Activated naive CD8-positive, alpha-beta T cell (primary cell): ENCODE results near the gene OSBPL2.

Source experiments
- H3K27ac Mint-ChIP-seq: one replicate; pipeline ENCODE4 v1.8.0; 2021; ENCODE audit warnings: mixed read lengths
- H3K27me3 Mint-ChIP-seq: one replicate; pipeline ENCODE4 v1.8.0; 2021; ENCODE audit warnings: mixed read lengths
- H3K36me3 Mint-ChIP-seq: one replicate; pipeline ENCODE4 v1.8.0; 2021; ENCODE audit warnings: mixed read lengths
- H3K4me1 Mint-ChIP-seq: one replicate; pipeline ENCODE4 v1.8.0; 2021; ENCODE audit warnings: low read depth, mixed read lengths
- H3K4me3 Mint-ChIP-seq: one replicate; pipeline ENCODE4 v1.8.0; 2021; ENCODE audit warnings: mild to moderate bottlenecking, mixed read lengths
- H3K9me3 Mint-ChIP-seq: one replicate; pipeline ENCODE4 v1.8.0; 2021; ENCODE audit warnings: low read depth, mixed read lengths

OSBPL2 gene

DNA sequence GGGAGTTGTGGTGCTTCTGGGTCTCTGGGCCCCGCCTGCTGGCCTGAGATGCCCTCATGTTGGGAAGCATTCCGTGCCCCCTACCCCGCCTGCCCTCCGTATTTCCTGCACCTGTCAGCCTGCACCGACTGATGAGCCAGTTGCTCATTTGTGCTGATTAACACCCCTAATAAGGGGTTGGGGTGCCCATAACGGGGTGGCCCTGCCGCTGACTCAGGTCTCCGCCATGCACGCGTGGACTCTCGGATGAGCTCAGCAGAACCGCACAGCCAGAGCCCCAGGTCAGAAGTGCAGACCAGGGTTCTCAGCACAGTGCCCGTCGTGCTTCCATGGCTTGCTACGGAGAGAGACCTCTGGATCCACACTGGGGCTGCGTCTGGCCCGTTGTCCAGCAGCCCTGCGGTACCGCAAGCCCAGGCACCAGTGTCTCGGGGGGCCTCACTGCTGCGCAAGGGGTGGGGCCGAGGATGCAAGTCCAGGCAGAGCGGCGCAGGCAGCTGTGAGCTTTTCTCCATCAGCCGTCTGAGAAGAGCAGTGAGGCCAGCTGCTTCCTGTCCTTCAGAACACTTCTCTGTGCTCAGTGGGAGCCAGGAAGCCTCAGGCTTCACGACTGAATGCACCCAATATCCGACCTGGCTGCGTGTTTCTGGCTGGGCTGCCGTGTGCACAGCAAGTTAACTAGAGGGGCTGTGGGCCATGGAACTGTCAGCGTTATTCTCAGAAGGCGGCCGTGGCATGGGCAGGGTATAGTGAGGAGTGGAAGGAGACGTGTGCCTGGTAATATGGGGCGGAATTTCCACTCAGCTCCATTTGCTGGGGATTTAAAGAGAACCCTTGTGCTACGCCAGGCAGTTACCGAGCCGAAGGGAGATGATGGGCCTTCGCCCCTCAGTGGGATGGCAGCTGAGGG lies 36.9 kb upstream of the OSBPL2 start:
- no peak overlapping the region for H3K4me3 Mint-ChIP-seq
- H3K9me3 Mint-ChIP-seq: no peaks in the 10 kb centered on the region
- H3K27ac Mint-ChIP-seq: no peak overlapping the region
- H3K36me3 Mint-ChIP-seq: peaks cover 4% of the 10 kb centered on the region
- no peaks in the 10 kb centered on the region for H3K27me3 Mint-ChIP-seq
- no peaks in the 10 kb centered on the region for H3K4me1 Mint-ChIP-seq

DNA sequence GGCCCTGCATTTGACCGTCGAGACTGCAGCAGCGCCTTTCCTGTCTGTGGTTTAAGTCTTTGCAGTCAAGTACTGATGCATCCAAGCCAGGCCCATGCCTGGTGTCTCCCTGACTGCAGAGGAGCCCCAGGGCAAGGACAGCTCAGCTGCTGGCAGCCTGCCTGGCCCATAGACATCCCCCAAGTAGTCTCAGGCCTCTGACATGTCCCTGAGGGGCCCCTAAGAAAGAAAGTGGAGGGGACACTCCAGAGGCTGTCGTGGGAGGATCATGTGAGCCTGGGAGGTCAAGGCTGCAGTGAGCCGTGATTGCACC lies 36.3 kb upstream of the OSBPL2 start:
- Mint-ChIP-seq H3K36me3 (peaks cover 4% of the 10 kb centered on the region), H3K4me3 (no peak overlapping the region), H3K27ac (no peak overlapping the region), H3K9me3 (no peaks in the 10 kb centered on the region), H3K27me3 (no peaks in the 10 kb centered on the region), H3K4me1 (no peaks in the 10 kb centered on the region)

DNA sequence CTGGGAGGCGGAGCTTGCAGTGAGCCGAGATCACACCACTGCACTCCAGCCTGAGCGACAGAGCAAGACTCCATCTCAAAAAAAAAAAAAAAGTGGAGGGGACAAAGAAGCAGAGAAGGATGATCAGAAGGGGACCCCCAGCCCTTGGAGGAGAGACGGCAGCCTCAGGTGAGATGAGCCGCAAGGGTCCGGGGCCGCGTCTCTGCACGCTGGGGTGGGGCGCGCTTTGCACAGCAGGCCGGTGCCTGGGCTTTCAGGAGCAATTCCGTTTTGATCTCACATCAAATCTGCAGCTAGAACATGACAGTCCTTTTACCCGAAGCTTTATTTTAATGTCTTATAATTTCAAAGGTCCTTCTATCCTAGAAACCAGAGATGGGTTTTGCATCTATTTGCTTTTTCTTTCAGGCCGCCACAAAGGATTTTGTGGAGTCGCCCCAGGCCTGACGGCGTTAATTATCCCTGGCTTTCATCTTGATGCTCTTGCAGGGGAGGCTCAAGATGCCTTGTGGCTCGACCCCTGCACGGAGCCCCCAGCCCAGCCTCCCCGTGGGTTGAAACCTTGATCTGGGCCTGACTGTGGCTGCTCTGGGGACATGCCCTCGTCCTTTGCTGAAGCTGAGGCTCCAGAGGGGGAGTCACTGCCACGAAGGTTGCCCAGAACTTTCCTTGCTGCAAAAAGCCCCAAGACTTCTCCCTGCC lies 35.5 kb upstream of the OSBPL2 start:
- Mint-ChIP-seq H3K4me3 (no peak overlapping the region), H3K27me3 (no peaks in the 10 kb centered on the region), H3K4me1 (no peaks in the 10 kb centered on the region), H3K36me3 (peaks cover 4% of the 10 kb centered on the region), H3K9me3 (no peaks in the 10 kb centered on the region), H3K27ac (no peak overlapping the region)

DNA sequence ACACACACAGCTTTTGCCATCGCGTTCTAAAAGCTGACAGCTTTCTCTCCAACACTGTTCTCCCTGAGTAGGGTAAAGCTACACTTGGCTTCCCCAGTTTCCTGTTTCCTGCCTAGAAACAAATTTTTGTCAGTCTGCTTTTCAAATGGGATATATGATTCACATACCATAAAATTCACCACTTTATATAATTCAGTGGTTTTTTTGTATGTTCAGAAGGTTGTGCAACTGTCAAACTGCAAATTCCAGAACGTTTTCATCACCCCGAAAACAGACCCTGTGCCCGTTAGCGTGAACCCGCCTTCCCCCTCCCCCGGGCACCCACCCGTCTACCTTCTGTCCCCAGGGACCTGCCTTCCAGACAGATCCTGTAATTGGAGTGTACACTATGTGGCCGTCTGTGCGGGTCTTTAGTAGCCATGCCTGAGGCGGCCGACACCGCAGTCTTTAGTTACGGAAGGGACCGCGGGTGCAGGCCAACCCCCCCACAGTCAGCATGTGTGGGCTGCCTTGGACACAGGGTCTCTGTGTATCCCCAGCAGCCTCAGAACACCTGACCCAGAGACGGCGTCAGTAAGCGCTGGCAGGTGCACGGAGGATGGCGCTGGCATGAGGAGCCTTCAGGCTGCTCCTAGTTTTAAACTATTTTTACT lies 34.8 kb upstream of the OSBPL2 start:
- Mint-ChIP-seq H3K27ac (no peak overlapping the region), H3K9me3 (no peaks in the 10 kb centered on the region), H3K4me3 (no peak overlapping the region), H3K27me3 (no peaks in the 10 kb centered on the region), H3K36me3 (peaks cover 4% of the 10 kb centered on the region), H3K4me1 (no peaks in the 10 kb centered on the region)

DNA sequence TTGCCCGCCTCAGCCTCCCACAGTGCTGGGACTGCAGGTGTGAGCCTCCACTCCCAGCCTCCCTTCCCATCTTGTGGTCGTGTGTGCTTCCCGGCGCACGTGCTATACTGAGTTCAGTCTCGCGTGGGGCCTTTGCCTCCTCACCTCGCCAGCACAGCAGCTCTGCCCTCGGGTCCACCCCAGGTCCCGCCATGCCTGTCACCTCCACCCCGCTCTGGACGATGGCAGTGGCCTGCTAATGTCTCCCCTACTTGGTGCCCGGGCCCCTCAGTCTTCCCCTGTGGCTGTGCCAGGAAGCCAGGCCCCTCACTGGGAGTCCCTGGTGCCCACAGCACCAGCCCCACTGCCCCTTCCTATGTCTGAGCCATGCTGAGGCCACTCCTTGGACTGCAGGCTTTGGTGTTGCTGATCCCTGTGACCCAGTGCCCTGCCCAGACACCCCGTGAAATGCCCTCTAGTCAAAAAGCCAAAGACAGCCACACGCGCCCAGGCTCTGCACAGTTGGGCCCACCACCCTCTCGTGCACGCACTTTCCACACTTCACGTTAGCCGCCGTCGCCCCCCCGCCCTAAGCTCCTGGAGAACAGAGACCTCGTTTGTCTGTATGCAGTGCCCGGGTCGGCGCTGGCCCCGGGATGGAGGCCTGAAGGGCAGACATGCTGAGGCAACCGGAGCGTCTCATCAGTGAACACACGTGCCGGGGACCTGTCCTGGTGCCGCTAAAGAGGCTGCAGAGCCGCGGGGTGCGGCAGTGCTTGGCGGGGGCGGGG lies 32.5 kb upstream of the OSBPL2 start:
- H3K36me3 Mint-ChIP-seq: no peaks in the 10 kb centered on the region
- no peaks in the 10 kb centered on the region for H3K27me3 Mint-ChIP-seq
- no peak overlapping the region for H3K27ac Mint-ChIP-seq
- H3K4me1 Mint-ChIP-seq: no peaks in the 10 kb centered on the region
- H3K9me3 Mint-ChIP-seq: no peaks in the 10 kb centered on the region
- H3K4me3 Mint-ChIP-seq: no peak overlapping the region

DNA sequence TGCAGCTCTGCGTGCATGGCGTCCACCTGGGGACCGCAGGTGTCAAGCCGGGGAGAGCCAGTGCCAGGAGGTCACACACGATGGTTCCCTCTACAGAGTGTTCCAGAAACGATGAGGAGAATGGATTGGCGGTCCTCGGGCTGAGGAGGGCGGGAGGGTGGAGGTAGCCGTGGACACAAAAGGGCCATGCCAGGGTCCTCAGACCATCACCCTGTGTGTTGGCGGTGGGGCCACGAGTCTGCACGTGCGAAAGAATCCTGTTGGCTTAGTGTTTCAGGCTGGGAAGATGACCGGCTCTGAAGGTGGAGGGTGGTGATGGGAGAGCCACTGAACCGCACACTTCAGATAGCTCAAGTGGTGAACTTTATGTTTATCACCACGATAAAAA lies 31.9 kb upstream of the OSBPL2 start:
- Mint-ChIP-seq H3K9me3 (no peaks in the 10 kb centered on the region), H3K4me3 (no peak overlapping the region), H3K27me3 (no peaks in the 10 kb centered on the region), H3K4me1 (no peaks in the 10 kb centered on the region), H3K27ac (no peak overlapping the region), H3K36me3 (no peaks in the 10 kb centered on the region)

DNA sequence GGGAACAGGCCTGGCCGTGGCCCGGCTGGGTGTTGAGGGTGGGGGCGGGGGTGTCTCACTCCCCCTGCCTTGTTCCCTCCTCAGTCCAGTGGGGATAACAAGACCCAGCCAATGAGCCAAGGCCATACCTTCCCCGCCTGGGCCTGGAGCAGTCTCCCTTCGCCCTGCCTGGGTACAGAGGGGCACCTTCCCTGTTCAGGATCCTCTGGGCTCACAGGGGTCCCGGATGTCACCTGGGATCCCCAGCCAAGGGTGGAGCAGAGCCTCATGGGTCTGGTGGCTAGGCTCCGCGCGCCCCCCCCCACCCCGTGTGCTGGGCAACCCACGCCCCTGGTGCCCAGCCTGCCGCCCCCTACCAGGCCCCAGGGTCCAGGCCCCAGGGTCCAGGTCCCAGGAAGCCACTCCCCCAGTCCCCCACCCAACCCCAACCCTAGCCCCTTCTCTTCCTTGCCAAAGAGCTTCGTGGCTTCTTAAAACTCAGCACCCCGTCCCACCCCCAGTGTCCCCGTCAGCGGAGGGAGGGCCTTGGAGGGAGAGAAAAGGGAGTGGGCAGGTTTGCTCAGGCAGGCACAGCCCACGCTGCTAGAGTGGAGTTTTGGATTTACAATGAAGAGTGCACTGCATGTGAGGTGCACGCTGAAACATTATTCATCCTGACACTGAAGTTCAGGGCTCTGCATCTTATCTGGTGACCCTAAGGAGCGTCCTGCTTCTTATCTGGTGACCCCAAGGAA lies 30.1 kb upstream of the OSBPL2 start:
- no peaks in the 10 kb centered on the region for H3K27me3 Mint-ChIP-seq
- no peak overlapping the region for H3K27ac Mint-ChIP-seq
- no peaks in the 10 kb centered on the region for H3K36me3 Mint-ChIP-seq
- no peaks in the 10 kb centered on the region for H3K9me3 Mint-ChIP-seq
- H3K4me1 Mint-ChIP-seq: no peaks in the 10 kb centered on the region
- H3K4me3 Mint-ChIP-seq: no peak overlapping the region

DNA sequence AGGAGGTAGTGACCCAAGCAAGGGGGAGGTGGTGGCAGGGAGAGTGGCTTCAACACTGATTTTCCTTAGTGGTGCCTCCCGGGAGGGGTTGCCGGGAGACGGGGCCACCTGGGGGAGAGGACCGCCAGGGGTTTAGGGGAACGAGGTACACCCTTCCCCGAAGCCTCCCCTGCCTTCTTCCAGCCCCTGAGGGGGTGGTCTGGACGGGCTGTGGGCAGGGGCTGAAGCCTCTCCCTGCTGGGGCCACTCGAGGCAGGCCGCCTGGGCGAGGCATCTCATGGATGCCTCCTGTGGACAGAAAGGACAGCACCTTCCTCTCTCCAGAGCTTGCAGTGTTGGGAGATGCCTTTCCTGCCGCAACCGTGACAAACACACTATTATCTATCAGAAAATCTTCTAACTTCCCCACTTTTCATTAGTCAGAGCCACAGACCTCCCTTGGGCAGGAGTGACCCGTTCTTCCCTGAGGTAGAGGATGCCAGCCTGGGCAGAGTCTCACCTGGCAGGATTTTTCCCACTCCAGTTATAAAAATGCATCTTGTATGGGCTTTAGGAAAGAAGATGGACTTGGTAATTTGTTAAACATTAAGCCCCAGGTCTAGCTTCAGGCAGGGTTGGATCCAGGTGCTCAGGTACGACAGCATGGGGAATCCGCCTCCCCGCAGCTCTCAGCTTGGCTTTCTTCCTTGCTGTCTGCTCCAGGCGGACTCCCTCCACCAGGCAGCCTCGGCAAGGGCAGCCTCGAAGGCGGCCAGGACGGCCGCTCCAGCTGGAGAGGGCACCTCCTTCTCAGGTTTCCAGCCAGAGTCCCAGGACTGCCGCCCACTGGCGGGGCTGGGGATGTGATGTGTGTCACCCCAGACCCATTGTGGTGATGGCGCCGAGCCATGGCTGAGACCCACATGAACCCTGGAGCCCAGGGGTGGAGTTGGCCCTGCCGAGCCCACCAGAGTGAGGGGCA lies 29.2 kb upstream of the OSBPL2 start:
- H3K36me3 Mint-ChIP-seq: no peaks in the 10 kb centered on the region
- H3K27ac Mint-ChIP-seq: no peak overlapping the region
- no peaks in the 10 kb centered on the region for H3K9me3 Mint-ChIP-seq
- no peaks in the 10 kb centered on the region for H3K27me3 Mint-ChIP-seq
- H3K4me1 Mint-ChIP-seq: no peaks in the 10 kb centered on the region
- no peak overlapping the region for H3K4me3 Mint-ChIP-seq

DNA sequence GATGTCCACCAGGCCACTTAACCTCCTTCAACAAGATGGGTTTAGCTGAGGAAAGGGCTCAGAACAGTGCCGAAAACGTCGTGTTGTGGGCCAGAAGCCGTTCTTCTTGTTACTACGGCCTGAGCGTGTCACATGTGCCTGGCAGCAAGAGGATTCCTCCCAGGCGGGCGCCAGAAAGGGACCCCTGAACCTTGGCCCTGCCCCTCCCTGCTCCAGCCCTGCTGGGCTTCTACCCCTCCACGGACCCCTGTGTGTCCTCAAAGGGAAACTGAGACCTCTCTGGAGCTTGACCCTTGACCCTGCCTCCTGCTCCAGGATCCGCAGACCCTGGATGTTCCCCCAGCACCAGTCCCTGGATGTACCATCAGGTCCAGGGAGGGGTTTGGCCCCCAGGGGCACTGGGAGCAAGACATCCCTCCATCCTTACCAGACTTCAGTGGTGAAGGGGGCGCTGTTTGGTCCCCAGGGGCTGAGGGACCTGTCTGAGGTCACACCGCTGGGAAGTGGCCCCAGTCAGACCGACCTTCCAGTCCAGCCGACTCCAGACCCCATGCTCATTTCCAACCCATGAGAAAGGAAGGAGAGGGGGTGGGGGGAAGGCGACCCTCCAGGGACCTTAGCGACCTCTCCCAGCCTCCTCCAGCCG lies 28.3 kb upstream of the OSBPL2 start:
- Mint-ChIP-seq H3K4me3 (no peak overlapping the region), H3K9me3 (no peaks in the 10 kb centered on the region), H3K36me3 (no peaks in the 10 kb centered on the region), H3K27me3 (no peaks in the 10 kb centered on the region), H3K27ac (no peak overlapping the region), H3K4me1 (no peaks in the 10 kb centered on the region)

DNA sequence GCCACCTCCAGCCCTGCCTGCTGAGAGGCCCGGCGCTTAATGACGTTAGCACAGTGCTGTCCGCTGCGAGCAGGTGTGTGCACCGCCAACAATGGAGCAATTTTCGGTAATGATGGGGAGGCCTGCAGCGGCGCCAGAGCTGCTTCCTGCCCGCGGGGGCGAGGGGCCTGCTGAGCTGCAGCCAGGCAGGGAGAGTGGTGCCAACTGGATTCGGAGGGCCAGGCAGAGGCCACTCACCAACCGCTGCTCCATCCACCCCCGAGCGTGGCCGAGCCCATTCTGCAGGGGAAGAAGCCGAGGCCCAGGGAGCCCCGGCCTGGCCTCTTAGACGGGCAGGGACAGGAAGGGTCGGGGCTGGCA lies 27.8 kb upstream of the OSBPL2 start:
- H3K36me3 Mint-ChIP-seq: no peaks in the 10 kb centered on the region
- no peak overlapping the region for H3K27ac Mint-ChIP-seq
- no peak overlapping the region for H3K4me3 Mint-ChIP-seq
- H3K9me3 Mint-ChIP-seq: no peaks in the 10 kb centered on the region
- H3K27me3 Mint-ChIP-seq: peaks cover 3% of the 10 kb centered on the region
- H3K4me1 Mint-ChIP-seq: no peaks in the 10 kb centered on the region

DNA sequence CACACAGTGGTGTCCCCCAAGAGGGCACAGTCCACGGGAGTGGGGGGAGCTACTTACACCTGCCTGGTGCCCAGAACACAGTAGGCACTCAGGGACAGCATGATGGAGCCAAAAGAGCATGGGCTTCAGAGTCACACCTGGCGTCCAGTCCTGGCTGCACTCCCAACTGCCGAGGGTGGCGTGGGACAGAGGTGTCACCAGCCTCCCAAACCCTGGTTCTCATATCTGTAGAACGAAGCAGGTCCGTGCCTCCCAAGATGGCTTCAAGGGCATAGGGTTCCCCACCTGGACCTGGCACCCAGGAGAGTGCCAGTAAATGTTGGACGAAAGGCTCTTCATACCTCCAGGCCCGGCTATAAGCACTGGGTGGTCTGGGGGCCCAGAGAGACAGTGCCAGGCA lies 27.1 kb upstream of the OSBPL2 start:
- no peak overlapping the region for H3K27ac Mint-ChIP-seq
- no peaks in the 10 kb centered on the region for H3K9me3 Mint-ChIP-seq
- no peaks in the 10 kb centered on the region for H3K36me3 Mint-ChIP-seq
- peaks cover 4% of the 10 kb centered on the region for H3K27me3 Mint-ChIP-seq
- H3K4me3 Mint-ChIP-seq: no peak overlapping the region
- no peaks in the 10 kb centered on the region for H3K4me1 Mint-ChIP-seq

DNA sequence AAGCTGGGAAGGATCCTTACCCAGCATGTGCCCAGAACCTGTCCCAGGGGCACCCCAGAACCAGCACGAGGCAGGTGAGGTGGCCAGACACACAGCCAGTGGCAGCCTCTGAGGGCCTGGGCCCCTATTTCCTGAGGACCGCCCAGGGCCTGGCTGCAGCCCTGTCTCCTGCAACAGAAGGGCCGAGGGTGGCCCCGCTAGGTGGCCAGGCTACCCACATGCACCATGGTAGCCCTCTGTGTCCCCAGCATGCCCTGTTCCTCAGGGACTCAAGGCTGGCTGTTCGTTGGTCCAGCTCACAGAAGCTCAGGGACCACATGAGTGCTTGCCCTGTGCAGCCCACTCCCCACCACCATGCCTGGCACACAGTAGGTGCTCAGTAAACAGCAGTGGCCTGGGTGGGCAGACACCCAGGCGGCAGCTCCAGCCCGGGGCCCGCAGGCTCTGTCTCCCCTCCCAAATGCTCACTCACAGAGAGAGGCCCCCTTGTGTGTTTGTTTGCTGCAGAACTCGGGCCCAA lies 26.5 kb upstream of the OSBPL2 start:
- no peak overlapping the region for H3K27ac Mint-ChIP-seq
- peaks cover 4% of the 10 kb centered on the region for H3K27me3 Mint-ChIP-seq

DNA sequence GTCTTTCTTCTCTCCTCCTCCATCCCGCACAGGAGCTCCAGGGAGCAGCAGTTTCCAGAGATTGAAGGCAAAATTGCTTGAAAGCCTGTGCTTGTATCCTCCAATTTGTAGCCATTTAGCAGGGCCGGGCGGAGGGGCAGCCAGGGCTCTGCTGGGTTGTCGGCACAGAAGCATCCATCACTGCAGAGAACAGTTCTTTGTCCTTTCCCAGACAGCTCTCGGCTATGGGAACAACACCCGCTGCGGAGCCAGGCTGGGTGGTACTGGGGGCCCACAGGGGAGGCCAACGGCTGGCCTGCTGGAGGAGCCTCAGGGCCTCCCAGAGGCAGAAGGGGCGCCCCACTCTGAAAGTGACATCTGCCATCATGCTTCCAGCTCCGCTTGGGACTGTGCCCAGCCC lies 26.0 kb upstream of the OSBPL2 start:
- H3K36me3 Mint-ChIP-seq: no peaks in the 10 kb centered on the region
- H3K4me1 Mint-ChIP-seq: no peaks in the 10 kb centered on the region
- no peak overlapping the region for H3K4me3 Mint-ChIP-seq
- peaks cover 4% of the 10 kb centered on the region for H3K27me3 Mint-ChIP-seq
- H3K27ac Mint-ChIP-seq: no peak overlapping the region
- no peaks in the 10 kb centered on the region for H3K9me3 Mint-ChIP-seq

More for the DNA sequence above, 26.5 kb upstream of the OSBPL2 start:
- H3K4me1 Mint-ChIP-seq: no peaks in the 10 kb centered on the region
- no peaks in the 10 kb centered on the region for H3K36me3 Mint-ChIP-seq
- no peak overlapping the region for H3K4me3 Mint-ChIP-seq
- H3K9me3 Mint-ChIP-seq: no peaks in the 10 kb centered on the region
